Anterior cingulate cortex (tissue), 58 donors: Measurements from ENCODE around the gene TAC3.
A peak's percentile ranks its signal among the peaks of the same experiment; 100 is the strongest.

Experiments used
- DNase-seq, 58 donors: peaks; one replicate each; lab custom pipeline; 2025; lab: John Stamatoyannopoulos, UW

The TAC3 gene

DNA sequence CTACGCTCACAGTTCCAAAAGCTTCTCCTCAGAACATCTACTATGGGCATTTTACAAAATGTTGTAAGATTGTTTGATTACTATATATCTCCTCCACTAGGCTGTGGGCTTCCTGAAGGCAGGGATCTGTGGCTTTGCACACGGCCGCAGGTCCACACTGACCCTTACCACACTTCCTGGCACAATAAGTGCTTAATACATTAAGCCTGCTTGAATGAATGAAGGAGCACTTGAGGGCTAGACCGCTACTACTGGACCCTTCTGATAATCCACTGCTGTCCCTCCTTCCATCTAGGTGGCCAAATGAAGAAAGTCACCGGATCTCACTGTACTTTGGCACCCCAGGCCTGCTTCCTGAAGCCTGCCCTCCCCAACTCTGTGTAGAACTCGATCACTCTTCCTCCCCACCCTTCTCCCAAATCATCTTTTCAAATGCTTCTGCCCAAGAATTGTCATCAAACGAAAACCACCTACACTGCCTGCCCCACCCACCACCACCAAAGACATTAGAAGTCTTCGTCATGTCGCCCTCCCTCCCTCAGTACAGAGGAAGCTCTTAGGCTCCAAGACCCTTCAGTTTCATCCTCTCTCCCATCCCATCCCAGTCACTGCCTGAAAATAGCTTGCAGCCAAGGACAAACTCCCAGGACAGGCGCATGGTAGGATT lies 9.4 kb downstream of the TAC3 start:
- DNase-seq: no peak

DNA sequence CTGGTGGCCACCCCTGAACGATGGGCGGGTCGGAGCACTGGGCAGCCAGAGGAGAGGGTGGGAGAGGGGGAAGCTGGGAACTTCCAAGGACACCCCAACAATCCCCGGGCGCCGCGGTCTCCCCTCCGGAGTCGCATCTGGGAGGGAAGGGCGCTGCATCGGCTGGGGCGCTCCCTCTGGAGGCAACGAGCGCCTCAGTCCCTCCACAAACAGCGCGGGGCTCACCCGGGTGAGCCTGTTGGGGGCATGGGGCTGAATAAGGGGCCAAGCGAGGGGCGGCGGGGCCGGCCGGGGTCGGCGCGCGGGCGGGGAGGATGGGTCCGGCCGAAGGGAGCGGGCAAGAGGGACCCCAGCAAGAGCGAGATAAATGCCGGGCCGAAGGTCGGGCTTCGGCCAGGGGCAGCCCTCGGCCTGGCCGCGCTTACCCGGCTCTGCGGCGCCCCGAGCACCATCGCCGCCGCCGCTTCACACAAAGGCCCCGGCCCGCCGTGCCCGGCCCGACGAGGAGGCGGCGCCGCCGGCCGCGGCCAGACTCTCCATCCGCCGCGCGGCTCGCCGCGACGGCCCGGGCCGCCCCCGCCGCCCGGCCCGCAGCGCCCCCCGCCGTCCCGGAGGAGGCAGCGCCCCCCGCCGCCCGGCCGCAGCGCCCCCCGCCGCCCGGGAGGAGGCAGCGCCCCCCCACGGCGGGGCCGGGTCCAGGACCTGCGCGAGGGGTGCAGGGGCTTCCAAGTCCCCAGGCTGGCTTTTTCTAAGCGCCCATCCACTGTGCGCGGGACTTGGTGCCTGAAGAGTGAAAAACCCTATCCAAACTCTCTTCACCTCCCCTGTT lies 10.1 kb downstream of the TAC3 start, which contains the start of gene ZBTB39:
Gene ZBTB39, minus strand, starts transcription at position 567 of the 829 bp plus-strand sequence. CDS start 1,629 bp downstream, outside the sequence.
- peak in 44 of 58 donors; percentile 5 to 69 (median 44) for DNase-seq

DNA sequence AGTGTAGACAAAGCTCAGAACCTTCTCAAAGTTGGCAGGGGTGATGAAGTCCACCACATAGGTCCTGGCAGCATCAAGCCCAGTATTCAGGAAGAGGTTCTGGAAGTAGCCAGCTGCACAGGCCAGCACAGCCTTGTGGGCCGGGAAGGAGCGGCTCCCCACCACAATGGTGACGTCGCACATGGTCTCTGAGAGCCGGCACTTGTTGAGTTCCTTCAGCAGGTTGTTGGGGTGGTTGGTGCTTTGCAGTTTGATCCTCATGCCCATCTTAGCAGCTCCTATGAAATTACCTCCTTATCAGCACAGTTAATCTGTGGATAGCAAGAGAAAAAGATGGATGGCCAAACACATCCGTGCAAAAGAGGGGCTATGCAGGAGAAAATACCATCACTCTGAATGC lies 11.7 kb downstream of the TAC3 start:
- DNase-seq: no peak

DNA sequence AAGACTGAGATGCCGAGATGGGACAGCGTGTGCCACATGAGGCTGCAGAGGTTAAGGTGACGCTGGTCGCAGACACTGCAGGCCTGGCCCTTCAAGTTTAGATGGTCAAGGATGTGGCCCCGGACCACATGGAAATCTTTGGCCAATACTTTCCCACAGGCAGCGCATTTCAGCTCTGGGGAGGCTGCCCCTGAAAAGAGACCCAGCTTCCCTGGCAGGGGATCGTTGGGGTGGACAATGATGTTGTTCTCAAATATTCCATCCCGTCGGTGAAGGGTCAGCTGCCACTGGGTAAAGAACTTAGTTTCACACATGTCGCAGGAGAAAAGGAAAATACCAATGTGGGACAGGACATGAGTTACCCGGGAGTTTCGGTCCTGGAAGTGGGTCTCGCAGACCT lies 12.9 kb downstream of the TAC3 start:
- DNase-seq: no peak

DNA sequence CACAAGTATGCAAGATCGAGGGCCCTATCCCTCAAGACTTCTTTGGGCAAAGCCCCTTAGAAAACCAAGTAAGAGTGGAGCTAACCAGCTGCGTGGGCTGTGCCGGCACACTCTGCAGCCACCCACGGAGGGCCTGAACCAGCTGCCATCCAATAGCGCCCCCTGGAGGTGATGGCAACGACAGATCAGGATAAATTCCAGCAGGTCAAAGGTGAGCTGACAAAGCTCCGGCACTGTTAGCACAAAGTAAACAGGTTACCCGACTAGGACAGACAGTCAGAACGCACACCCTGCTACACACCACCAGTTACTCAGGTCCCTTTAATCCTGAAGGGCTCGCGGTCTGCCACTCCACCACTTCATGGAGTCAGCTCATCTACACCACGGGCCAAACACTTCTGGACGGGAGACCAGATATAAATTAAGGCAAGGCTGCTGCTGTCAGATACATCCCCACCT lies 14.9 kb downstream of the TAC3 start:
- peak in 17 of 58 donors; percentile 3 to 58 (median 13) for DNase-seq

DNA sequence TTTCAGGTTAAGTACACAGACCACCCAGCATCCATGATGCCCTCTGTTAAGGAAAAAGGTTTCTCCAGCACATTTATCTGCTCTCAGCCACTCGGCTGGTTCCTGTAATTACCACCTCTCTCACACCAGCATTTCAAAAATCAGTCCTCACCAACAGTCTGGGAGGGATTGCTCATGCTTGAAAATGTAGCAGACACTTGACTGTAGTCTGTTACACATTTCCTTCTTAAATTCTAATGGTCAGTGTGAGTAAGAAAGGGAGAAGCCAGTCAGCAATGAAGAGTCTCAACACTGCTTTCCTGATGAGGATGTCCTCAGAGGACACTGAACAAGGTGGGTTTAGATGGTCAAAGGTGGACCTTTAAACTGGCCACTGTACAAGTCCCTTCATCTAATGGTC lies 15.9 kb downstream of the TAC3 start:
- no peak for DNase-seq

DNA sequence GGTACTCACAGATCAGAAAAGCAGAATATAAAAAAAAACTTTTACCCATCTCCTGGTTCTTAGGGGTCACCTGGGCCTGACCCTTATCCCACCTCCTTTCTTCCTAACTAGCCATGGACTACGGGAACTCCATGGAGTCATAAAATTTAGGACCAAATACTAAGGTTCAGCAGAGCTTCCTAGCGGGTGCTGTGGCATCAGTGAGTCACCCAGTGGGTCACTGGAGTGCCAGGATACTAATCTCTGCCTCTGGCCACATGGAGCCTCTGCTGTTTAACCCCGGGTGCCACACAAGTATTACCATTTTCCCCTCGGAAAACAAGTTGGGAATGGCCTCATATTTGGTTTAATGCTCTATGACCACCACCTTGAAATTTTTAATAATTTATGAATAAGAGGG lies 16.9 kb downstream of the TAC3 start:
- DNase-seq: no peak

DNA sequence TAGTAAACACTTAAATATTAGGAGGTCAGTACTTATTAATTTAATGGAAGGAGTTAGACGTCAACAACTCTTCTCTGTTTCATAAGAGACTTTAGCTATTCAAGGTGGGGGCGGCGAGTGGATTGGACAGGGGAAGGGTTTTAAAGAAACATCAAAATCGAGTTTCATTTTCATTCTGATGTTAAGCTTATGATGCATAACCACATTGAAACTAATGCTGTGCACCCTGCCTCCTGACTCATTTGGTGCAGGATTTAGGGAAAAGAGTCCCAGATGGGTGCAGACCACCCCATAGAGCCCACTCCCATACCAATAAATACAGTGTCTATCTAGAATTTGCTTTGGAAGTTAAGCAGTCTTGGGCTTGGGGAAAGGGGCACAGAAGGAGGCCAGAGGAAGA lies 17.3 kb downstream of the TAC3 start:
- DNase-seq: no peak

DNA sequence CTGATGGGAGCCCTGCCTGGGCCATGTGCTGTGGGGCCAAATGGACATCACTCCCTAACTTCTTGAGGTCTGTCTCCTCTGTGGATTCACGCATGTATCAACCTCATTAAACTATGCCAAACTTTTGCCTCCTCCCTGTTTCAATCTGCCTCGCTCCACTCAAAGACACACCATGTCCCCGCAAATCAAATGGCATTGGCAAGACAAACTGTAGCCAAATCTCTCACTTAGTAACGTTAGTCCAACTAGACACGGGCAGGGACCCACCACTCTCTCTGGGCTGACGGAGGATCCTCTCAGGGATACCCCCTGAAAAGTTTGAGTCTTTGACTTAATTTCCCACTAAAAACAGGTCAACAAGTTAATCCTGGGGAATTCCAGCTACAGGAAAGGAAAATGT lies 18.0 kb downstream of the TAC3 start:
- no peak for DNase-seq

DNA sequence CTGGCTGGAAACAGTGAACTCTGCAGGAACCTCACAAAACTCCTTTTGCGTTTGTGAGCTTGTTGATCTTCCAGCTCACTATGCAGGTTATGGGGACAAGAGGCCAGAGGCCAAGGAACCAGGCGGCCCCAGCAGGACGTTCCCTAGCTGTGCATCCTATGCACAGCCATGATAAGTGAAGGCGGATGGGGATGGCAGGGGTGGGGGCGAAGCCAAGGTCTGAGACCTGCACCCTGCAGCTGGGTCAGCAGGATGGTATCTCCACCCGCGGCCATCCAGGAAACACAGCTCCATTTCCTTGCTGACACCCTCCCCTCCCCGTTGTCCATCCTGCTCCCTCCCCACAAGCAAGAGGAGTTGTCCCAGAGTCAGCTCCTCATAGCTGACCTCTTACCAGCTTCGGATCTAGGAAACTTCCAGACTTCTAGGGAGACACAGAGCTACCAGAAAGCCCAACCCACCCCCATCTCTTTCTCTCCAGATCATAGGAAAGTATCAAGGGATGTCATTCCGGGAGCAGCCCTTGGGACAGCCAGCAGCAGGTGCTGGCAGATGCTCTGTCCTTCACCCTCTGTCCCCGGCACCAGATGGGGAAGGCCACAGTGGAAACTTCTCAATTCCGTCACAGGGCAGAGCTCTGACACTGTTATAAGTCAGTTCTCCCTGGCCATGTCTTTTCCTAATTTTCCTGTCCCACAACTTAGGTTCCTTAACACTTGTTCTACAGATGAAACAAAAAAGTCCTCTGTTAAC lies 19.4 kb downstream of the TAC3 start:
- DNase-seq: no peak

DNA sequence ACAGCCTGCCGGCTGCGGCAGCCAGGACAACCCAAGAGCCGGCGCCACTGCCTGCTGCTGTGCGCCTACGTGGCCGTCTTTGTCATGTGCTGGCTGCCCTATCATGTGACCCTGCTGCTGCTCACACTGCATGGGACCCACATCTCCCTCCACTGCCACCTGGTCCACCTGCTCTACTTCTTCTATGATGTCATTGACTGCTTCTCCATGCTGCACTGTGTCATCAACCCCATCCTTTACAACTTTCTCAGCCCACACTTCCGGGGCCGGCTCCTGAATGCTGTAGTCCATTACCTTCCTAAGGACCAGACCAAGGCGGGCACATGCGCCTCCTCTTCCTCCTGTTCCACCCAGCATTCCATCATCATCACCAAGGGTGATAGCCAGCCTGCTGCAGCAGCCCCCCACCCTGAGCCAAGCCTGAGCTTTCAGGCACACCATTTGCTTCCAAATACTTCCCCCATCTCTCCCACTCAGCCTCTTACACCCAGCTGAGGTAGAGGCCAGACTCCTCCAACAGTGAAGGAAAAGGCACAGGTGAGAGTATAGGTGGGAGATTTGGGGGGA lies 20.3 kb downstream of the TAC3 start:
- no peak for DNase-seq

DNA sequence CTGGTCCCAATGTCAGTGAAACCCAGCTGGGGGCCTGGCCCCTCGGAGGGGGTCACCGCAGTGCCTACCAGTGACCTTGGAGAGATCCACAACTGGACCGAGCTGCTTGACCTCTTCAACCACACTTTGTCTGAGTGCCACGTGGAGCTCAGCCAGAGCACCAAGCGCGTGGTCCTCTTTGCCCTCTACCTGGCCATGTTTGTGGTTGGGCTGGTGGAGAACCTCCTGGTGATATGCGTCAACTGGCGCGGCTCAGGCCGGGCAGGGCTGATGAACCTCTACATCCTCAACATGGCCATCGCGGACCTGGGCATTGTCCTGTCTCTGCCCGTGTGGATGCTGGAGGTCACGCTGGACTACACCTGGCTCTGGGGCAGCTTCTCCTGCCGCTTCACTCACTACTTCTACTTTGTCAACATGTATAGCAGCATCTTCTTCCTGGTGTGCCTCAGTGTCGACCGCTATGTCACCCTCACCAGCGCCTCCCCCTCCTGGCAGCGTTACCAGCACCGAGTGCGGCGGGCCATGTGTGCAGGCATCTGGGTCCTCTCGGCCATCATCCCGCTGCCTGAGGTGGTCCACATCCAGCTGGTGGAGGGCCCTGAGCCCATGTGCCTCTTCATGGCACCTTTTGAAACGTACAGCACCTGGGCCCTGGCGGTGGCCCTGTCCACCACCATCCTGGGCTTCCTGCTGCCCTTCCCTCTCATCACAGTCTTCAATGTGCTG lies 21.0 kb downstream of the TAC3 start:
- DNase-seq: no peak

DNA sequence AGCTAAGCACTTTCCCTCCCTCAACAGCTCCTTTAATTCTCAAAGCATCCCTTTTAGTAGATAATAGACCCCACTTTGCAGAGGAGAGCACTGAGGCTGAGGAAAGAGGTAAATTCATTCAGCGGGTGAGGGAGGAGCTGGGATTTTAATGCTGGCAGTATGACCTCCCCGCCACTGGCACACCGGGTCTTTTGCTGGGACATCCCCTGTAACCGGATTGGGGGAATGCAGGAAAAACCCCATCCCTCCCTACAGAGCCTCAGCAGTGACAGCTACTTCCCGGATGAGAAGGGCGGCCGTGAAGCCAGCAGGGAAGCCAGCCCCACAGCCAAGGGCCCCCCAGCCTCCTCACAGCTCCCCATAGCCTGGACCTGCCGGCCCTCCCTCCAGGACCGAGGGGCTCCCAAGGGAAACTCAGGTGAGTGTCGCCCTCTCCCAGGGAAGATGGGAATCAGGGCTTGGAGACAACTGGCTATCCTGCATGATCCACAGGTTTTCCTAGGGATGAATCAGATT lies 22.0 kb downstream of the TAC3 start:
- no peak for DNase-seq

DNA sequence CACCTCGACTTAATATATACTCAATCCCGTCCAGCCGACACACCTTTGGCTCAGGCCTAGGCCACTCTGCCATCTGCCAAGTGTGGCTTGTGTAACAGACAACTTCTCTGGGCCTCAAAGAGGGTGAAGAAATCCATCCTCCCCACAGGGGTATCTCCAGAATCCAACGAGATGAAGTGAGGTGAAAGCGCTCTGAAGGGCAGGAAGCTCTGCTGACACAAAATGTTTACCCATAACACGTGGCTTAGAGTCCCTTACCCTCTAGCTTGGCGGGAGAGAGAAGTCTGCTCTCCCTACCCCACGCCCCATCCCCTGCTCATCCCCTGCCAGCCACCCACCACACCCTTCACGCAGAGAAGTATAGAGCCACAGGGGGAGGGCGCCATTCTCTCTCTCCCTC lies 23.0 kb downstream of the TAC3 start:
- DNase-seq: no peak

DNA sequence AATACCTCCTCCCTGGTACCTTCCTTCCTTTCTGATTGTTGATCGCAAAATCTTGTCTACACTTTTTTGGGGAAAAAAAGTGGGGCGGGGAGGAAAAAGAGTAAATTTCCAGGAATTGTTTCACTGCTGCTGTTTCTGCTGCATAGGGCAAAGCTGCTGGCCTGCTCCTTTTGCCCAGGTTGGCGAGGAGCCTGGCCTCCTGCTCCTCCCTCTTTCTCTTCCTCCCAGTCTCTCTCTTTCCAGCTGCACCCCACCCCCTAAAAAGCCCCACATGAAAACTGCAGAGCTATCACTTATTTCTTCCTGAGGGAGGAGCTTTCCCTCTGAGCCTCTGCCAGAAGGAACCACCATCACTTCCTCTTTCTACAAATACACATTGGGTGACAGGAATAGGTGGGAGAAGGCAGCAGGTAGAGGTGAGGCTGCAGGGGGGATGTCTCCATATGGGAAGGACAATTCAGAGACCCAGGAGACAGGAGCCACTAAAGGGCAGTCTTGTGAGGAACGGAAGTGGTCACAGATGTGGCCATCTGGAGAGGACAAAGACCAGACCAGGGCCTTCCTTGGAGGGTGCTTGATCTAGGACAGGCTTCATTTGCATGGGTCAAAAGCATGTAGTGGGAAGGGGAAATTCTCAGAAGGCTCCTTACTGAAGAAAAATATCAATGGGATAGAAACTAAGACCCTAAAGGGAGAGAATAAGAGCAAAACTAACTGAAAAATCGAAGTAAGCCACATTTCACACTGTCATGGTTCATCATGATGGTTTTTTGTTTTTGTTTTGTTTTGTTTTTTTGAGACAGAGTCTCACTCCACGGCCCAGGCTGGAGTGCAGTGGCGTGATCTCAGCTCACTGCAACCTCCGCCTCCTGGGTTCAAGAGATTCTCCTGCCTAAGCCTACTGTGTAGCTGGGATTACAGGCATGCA lies 24.7 kb downstream of the TAC3 start:
- DNase-seq: peak in 19 of 58 donors; percentile 4 to 31 (median 14)

DNA sequence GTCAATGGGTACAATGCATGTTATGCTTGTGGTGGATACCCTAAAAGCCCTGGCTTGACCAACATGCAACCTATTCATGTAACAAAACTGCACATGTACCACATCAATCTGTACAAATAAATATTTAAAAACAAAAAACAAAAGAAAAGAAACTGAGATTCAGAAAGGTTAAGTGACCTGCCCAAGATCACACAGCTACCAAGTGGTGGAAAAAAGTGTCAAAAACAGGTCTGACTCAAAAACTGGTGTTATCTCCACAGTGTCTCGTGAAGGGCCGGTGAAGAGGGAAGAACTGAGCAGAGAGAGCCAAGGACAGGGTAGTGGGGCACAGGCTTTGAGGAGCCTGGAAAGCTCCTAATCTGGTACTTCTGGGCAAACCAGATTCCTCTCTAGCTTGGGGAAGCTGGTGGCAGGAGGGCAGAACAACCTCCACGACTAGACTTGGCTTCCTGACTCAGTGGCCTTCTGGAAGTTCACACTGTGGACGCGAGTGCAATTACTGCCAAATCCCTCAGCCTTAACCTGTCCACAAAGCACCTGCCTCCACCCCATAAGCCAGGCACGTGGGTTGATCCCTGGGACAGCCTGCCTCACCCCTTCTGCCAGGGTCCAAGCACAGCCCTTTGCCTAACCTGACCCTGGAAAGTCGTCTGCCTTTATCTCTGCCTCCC lies 25.5 kb downstream of the TAC3 start:
- DNase-seq: no peak

DNA sequence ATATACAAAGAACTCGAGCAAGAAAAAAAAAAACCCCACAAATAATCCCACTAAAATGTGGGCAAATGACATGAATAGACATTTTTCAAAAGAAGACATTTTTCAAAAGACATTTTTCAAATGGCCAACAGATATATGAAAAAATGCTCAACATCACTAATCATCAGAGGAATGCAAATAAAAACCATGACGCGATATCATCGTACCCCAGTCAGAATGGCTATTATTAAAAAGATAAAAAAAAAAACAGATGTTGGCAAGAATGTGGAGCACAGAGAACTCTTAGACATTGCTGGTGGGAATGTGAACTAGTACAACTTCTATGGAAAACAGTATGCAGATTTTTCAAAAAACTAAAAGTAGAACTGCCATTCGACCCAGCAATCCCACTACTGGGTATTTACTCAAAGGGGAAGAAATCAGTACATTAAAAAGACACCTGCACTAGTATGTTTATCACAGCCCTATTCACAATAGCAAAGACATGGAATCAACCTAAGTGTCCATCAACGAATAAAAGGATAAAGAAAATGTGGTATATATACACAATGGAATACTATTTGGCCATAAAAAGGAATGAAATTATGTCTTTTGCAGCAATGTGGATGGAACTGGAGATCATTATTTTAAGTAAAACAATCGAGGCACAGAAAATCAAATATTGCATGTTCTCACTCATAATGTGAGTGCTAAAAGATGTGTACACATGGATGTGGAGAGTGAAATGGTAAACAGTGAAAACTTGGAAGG lies 26.3 kb downstream of the TAC3 start:
- no peak for DNase-seq
